B cell (primary cell): ENCODE measurements around the gene R3HDM4. TPM values are rescaled to one million over a fixed set of nuclear protein-coding genes. Genes with fewer than 3 reads are reported as not detected.

Experiments used
- ATAC-seq: fragments of 200-7000 bp; cut with Tn5 transposase; one replicate; pipeline ENCODE4 v1.10.0; 2021; ENCODE audit warnings: low read depth, mild to moderate bottlenecking, moderate number of reproducible peaks, moderate library complexity
- CTCF ChIA-PET: fragments of 350-600 bp; sonication (Branson Sonifier 250); formaldehyde crosslinking; loops from one replicate; lab custom pipeline; 2021; ENCODE audit warnings: antibody characterized with exemption, inconsistent platforms; lab: Charles Lee
- POLR2A ChIA-PET: fragments of 350-600 bp; sonication (Branson Sonifier 250); formaldehyde crosslinking; loops from one replicate; lab custom pipeline; 2021; ENCODE audit warnings: antibody characterized with exemption; lab: Charles Lee
- DNase-seq: peaks from one replicate; pipeline ENCODE4 v3.0.0; 2013
- H2AFZ ChIP-seq: 2 replicates; pipeline ENCODE4 v1.6.1; 2012; ENCODE audit warnings: mild to moderate bottlenecking, low read depth, low read length; ENCODE audit not compliant: insufficient read depth, poor library complexity, severe bottlenecking
- H3K27ac ChIP-seq, 2 donors: 1 replicate in 1 of 2; 2 replicates in 1 of 2; pipeline ENCODE4 v1.5.1; 2012 to 2013; ENCODE audit warnings: low read length in 2 of 2, mild to moderate bottlenecking in 2 of 2, moderate library complexity in 1 of 2
- H3K27me3 ChIP-seq, 4 experiments: fragments of 200-600 bp in 1 of 4; sonication (generic) in 1 of 4; replicated peaks in 1 of 4; 1 replicate in 2 of 4; 2 replicates in 2 of 4; pipeline versions ENCODE4 v1.6.1 to v1.7.0; 2013 to 2016; ENCODE audit warnings: low read length in 3 of 4, mild to moderate bottlenecking in 2 of 4, mixed read lengths in 1 of 4, moderate library complexity in 1 of 4; ENCODE audit not compliant: insufficient read depth in 4 of 4, control insufficient read depth in 3 of 4; ENCODE audit errors: control extremely low read depth in 1 of 4
- H3K36me3 ChIP-seq, 2 experiments: replicated peaks in 1 of 2; 1 replicate in 1 of 2; 2 replicates in 1 of 2; pipeline versions ENCODE4 v1.6.1 to v1.7.1; 2013; ENCODE audit warnings: low read length in 1 of 2; ENCODE audit not compliant: insufficient read depth in 2 of 2, control insufficient read depth in 1 of 2; ENCODE audit errors: control extremely low read depth in 1 of 2, extremely low read depth in 1 of 2
- H3K4me1 ChIP-seq, 2 donors: fragments of 200-600 bp in 1 of 2; sonication (generic) in 1 of 2; 1 replicate in 1 of 2; 2 replicates in 1 of 2; pipeline versions ENCODE4 v1.5.1 to v1.6.1; 2013 to 2017; ENCODE audit warnings: low read length in 2 of 2; ENCODE audit not compliant: control insufficient read depth in 2 of 2, insufficient read depth in 2 of 2
- H3K4me2 ChIP-seq: replicated peaks from 2 replicates; pipeline ENCODE3; 2012; ENCODE audit warnings: mild to moderate bottlenecking, low read depth, low read length; ENCODE audit not compliant: poor library complexity, severe bottlenecking
- H3K4me3 ChIP-seq, 5 experiments: fragments of 200-600 bp in 1 of 5; sonication (generic) in 1 of 5; 1 replicate in 3 of 5; 2 replicates in 2 of 5; pipeline versions ENCODE4 v1.5.1 to v1.7.0; 2011 to 2016; ENCODE audit warnings: low read length in 4 of 5, mild to moderate bottlenecking in 4 of 5, low read depth in 2 of 5, control low read depth in 1 of 5, moderate library complexity in 1 of 5; ENCODE audit not compliant: insufficient read depth in 1 of 5; ENCODE audit errors: control extremely low read depth in 1 of 5, extremely low read depth in 1 of 5
- H3K79me2 ChIP-seq: fragments of 200-600 bp; sonication (generic); one replicate; pipeline ENCODE4 v1.6.0; 2016; ENCODE audit warnings: low read length; ENCODE audit not compliant: control insufficient read depth, insufficient read depth
- H3K9ac ChIP-seq: fragments of 200-600 bp; sonication (generic); 2 replicates; pipeline ENCODE4 v1.6.1; 2017; ENCODE audit warnings: mild to moderate bottlenecking, low read length, moderate library complexity
- H3K9me3 ChIP-seq, 3 donors: one replicate each; pipeline versions ENCODE4 v1.6.1 to v1.7.1; 2013; ENCODE audit warnings: low read length in 2 of 3; ENCODE audit not compliant: control insufficient read depth in 2 of 3, insufficient read depth in 1 of 3; ENCODE audit errors: control extremely low read depth in 1 of 3
- H4K20me1 ChIP-seq: 2 replicates; pipeline ENCODE4 v1.6.0; 2012; ENCODE audit warnings: mild to moderate bottlenecking, low read length; ENCODE audit not compliant: insufficient read depth, control insufficient read depth, poor library complexity, severe bottlenecking
- H3K27ac Mint-ChIP-seq: one replicate; pipeline ENCODE4 v1.8.0; 2021; ENCODE audit warnings: mixed read lengths
- H3K27me3 Mint-ChIP-seq: one replicate; pipeline ENCODE4 v1.8.0; 2021; ENCODE audit warnings: mixed read lengths
- H3K4me1 Mint-ChIP-seq: one replicate; pipeline ENCODE4 v1.8.0; 2021; ENCODE audit warnings: mixed read lengths
- H3K4me3 Mint-ChIP-seq: one replicate; pipeline ENCODE4 v1.8.0; 2021; ENCODE audit warnings: mixed read lengths
- H3K9me3 Mint-ChIP-seq: one replicate; pipeline ENCODE4 v1.8.0; 2022; ENCODE audit warnings: mixed read lengths; ENCODE audit not compliant: insufficient read depth
- CTCF ChIP-seq: fragments of 200-600 bp; IDR thresholded peaks from one replicate; pipeline ENCODE4 v1.8.0; 2022; ENCODE audit warnings: antibody characterized with exemption, mild to moderate bottlenecking
- EZH2 ChIP-seq: IDR thresholded peaks from 2 replicates; pipeline ENCODE4 v1.6.1; 2012; ENCODE audit warnings: borderline replicate concordance, low read depth, mild to moderate bottlenecking, moderate library complexity, low read length; ENCODE audit not compliant: insufficient read depth, poor library complexity, severe bottlenecking
- WGBS: methylation state at CpG from one replicate; pipeline ENCODE4 v1.1.5; 2013; ENCODE audit warnings: missing lambda C conversion rate; ENCODE audit not compliant: insufficient coverage; 5-methylcytosine and 5-hydroxymethylcytosine counted together
- intact Hi-C: fragments of 100-400 bp; cut with micrococcal nuclease; formaldehyde crosslinking; loops from one replicate; pipeline ENCODE4 v1.10.0; 2022
- polyA plus RNA-seq: library from polyadenylated mRNA; depleted of rRNA; stranded (reverse); fragments of >200 nt; gene quantifications from 2 replicates; pipeline ENCODE4 v1.2.3, GENCODE V29; 2012
- total RNA-seq, 2 donors: library from RNA; stranded (reverse); fragments of 120-200 nt in 1 of 2; gene quantifications; 1 replicate in 1 of 2; 2 replicates in 1 of 2; pipeline versions ENCODE4 v1.2.3 to v1.2.4, GENCODE V29; 2013 to 2022

Gene R3HDM4
- total and polyA plus RNA-seq, 2 donors (not counting 1 experiment from before 2014, with no cell fraction given) = 168 to 176 TPM

GRCh38 chr19:888581-889385 lies 24.2 kb downstream of the R3HDM4 start:
- H4K20me1 ChIP-seq = peaks cover 34% of the 10 kb centered on the region
- H3K27me3 ChIP-seq = no peaks in the 10 kb centered on the region
- no peaks in the 10 kb centered on the region for H3K9me3 ChIP-seq
- Mint-ChIP-seq H3K4me3 (no peak overlapping the region), H3K9me3 (no peaks in the 10 kb centered on the region), H3K27me3 (no peaks in the 10 kb centered on the region), H3K27ac (no peak overlapping the region), H3K4me1 (peaks cover 14% of the 10 kb centered on the region)
- CTCF ChIA-PET = no interaction called here
- TF ChIP-seq EZH2 (no peak), CTCF (no peak)
- ATAC-seq (no peak), DNase-seq (peak; percentile 75)
- peak overlapping the region in 1 of 2 donors; percentile 48 for H3K27ac ChIP-seq
- peaks cover 52% of the 10 kb centered on the region for H3K79me2 ChIP-seq
- no peak overlapping the region for H2AFZ ChIP-seq
- intact Hi-C loops = no loop called here
- H3K4me1 ChIP-seq = peaks cover 5 to 37% of the 10 kb centered on the region in 2 donors
- WGBS = 93% methylated on average over 26 of the region's 30 CpGs
- H3K36me3 ChIP-seq = peaks cover 0 to 50% of the 10 kb centered on the region in 2 experiments
- no peak overlapping the region for H3K9ac ChIP-seq
- H3K4me2 ChIP-seq = peak overlapping the region; percentile 35
- POLR2A ChIA-PET = interaction anchor here (1.3 kb wide), 1 partner anchor 21 kb away, joined by 3 read pairs; no protein-coding TSS in a partner anchor
- H3K4me3 ChIP-seq = peak overlapping the region in 1 of 5 experiments; percentile 21

GRCh38 chr19:887599-887998 lies 25.4 kb downstream of the R3HDM4 start:
- H3K4me3 Mint-ChIP-seq = no peak overlapping the region

More at GRCh38 chr19:887599-887998, 25.4 kb downstream of the R3HDM4 start:
- no peak overlapping the region for H3K4me3 ChIP-seq
- no peak overlapping the region for H3K4me2 ChIP-seq
- peaks cover 35% of the 10 kb centered on the region for H4K20me1 ChIP-seq
- Mint-ChIP-seq H3K9me3 (no peaks in the 10 kb centered on the region), H3K27ac (no peak overlapping the region), H3K27me3 (no peaks in the 10 kb centered on the region), H3K4me1 (peaks cover 8% of the 10 kb centered on the region)
- H3K27ac ChIP-seq = no peak overlapping the region
- peaks cover 58% of the 10 kb centered on the region for H3K79me2 ChIP-seq
- no peak for ATAC-seq
- H3K27me3 ChIP-seq = no peaks in the 10 kb centered on the region
- ChIA-PET CTCF (no interaction called here), POLR2A (no interaction called here)
- H3K4me1 ChIP-seq = peaks cover 5 to 32% of the 10 kb centered on the region in 2 donors
- H3K9me3 ChIP-seq = no peaks in the 10 kb centered on the region
- no peak overlapping the region for H2AFZ ChIP-seq
- H3K36me3 ChIP-seq = peaks cover 0 to 58% of the 10 kb centered on the region in 2 experiments
- no peak for DNase-seq
- intact Hi-C loops = no loop called here
- no peak overlapping the region for H3K9ac ChIP-seq
- WGBS = 99% methylated on average over 8 of the region's 10 CpGs
- TF ChIP-seq EZH2 (no peak), CTCF (no peak)
